IMR-90 (cell line): ENCODE measurements around the gene KLHL40. TPM values are rescaled to one million over a fixed set of nuclear protein-coding genes. Genes with fewer than 3 reads are reported as not detected.

ENCODE experiments used
- ATAC-seq: fragments of 200-7000 bp; cut with Tn5 transposase; 2 replicates; pipeline ENCODE4 v1.9.1; 2020; ENCODE audit warnings: low read depth, mild to moderate bottlenecking, moderate library complexity
- BruUV-seq: library from RNA; stranded (reverse); fragments of 400-500 nt; replicated peaks from 2 replicates; lab custom pipeline; 2021; lab: Mats Ljungman, UMichigan
- CTCF ChIA-PET: fragments of 300-600 bp; formaldehyde crosslinking; extraction: SDS; loops from one replicate; lab custom pipeline; 2021; ENCODE audit warnings: antibody characterized with exemption; lab: Yijun Ruan, JAX
- POLR2A ChIA-PET: fragments of 300-600 bp; sonication (Branson Sonifier 250); formaldehyde crosslinking; loops from one replicate; lab custom pipeline; 2022; ENCODE audit warnings: antibody characterized with exemption; ENCODE audit not compliant: unreplicated experiment; lab: Charles Lee
- DNase-seq: peaks from one replicate; pipeline ENCODE4 v3.0.0; 2013
- H2AFZ ChIP-seq: replicated peaks from 2 replicates; pipeline ENCODE3; 2013; ENCODE audit warnings: low read length, mild to moderate bottlenecking; ENCODE audit not compliant: poor library complexity
- H2AK5ac ChIP-seq: 2 replicates; pipeline ENCODE4 v1.6.1; 2013; ENCODE audit warnings: low read depth, low read length, inconsistent platforms
- H2AK9ac ChIP-seq: replicated peaks from 2 replicates; pipeline ENCODE3; 2013; ENCODE audit warnings: mild to moderate bottlenecking, low read depth, low read length, moderate library complexity; ENCODE audit not compliant: poor library complexity
- H2BK120ac ChIP-seq: 2 replicates; pipeline ENCODE4 v1.6.1; 2013; ENCODE audit warnings: low read depth, low read length, inconsistent platforms
- H2BK15ac ChIP-seq: 3 replicates; pipeline ENCODE4 v1.6.1; 2013; ENCODE audit warnings: low read depth, low read length, inconsistent platforms
- H2BK20ac ChIP-seq: 2 replicates; pipeline ENCODE4 v1.6.1; 2013; ENCODE audit warnings: low read depth, mild to moderate bottlenecking, inconsistent platforms, low read length, moderate library complexity
- H2BK5ac ChIP-seq: 2 replicates; pipeline ENCODE4 v1.6.1; 2013; ENCODE audit warnings: mild to moderate bottlenecking, low read depth, low read length, inconsistent platforms; ENCODE audit not compliant: poor library complexity, severe bottlenecking
- H3K14ac ChIP-seq: replicated peaks from 2 replicates; pipeline ENCODE4 v1.6.1; 2013; ENCODE audit warnings: low read depth, low read length, inconsistent platforms
- H3K18ac ChIP-seq: 2 replicates; pipeline ENCODE4 v1.6.1; 2013; ENCODE audit warnings: low read depth, low read length, control low read depth
- H3K23ac ChIP-seq: 2 replicates; pipeline ENCODE4 v1.6.1; 2013; ENCODE audit warnings: low read depth, low read length, inconsistent platforms
- H3K27ac ChIP-seq: 2 replicates; pipeline ENCODE4 v1.5.1; 2013; ENCODE audit warnings: mild to moderate bottlenecking, control low read depth, low read length; ENCODE audit not compliant: insufficient read depth
- H3K27me3 ChIP-seq: 2 replicates; pipeline ENCODE4 v1.6.1; 2013; ENCODE audit warnings: low read length; ENCODE audit not compliant: control insufficient read depth, insufficient read depth
- H3K36me3 ChIP-seq: 2 replicates; pipeline ENCODE4 v1.6.1; 2013; ENCODE audit warnings: low read length, mixed read lengths; ENCODE audit not compliant: control insufficient read depth, insufficient read depth
- H3K4ac ChIP-seq: 2 replicates; pipeline ENCODE4 v1.6.1; 2013; ENCODE audit warnings: low read depth, low read length, inconsistent platforms
- H3K4me1 ChIP-seq: 2 replicates; pipeline ENCODE4 v1.6.1; 2013; ENCODE audit warnings: low read length, mixed read lengths; ENCODE audit not compliant: control insufficient read depth, insufficient read depth
- H3K4me2 ChIP-seq: 2 replicates; pipeline ENCODE4 v1.6.1; 2013; ENCODE audit warnings: low read depth, mild to moderate bottlenecking, control low read depth, low read length, moderate library complexity
- H3K4me3 ChIP-seq: 2 replicates; pipeline ENCODE4 v1.5.1; 2013; ENCODE audit warnings: low read depth, mild to moderate bottlenecking, control low read depth, low read length, moderate library complexity; ENCODE audit not compliant: insufficient read depth
- H3K56ac ChIP-seq: 2 replicates; pipeline ENCODE4 v1.6.1; 2013; ENCODE audit warnings: low read length, inconsistent platforms; ENCODE audit not compliant: insufficient read depth; ENCODE audit errors: extremely low read depth
- H3K79me1 ChIP-seq, 2 experiments: 2 replicates each; pipeline ENCODE4 v1.6.1; 2013; ENCODE audit warnings: low read length in 2 of 2, inconsistent platforms in 1 of 2, low read depth in 1 of 2
- H3K9ac ChIP-seq: 2 replicates; pipeline ENCODE4 v1.6.1; 2013; ENCODE audit warnings: low read depth, low read length, control low read depth
- H3K9me1 ChIP-seq: 2 replicates; pipeline ENCODE4 v1.6.1; 2013; ENCODE audit warnings: low read length, inconsistent platforms; ENCODE audit not compliant: insufficient read depth
- H3K9me3 ChIP-seq: 2 replicates; pipeline ENCODE4 v1.6.1; 2013; ENCODE audit warnings: low read length; ENCODE audit not compliant: control insufficient read depth, insufficient read depth
- H4K20me1 ChIP-seq: 2 replicates; pipeline ENCODE4 v1.6.1; 2013; ENCODE audit warnings: low read length, inconsistent platforms; ENCODE audit not compliant: insufficient read depth
- H4K5ac ChIP-seq: 2 replicates; pipeline ENCODE4 v1.6.1; 2013; ENCODE audit warnings: mild to moderate bottlenecking, low read depth, low read length, control low read depth
- H4K8ac ChIP-seq, 2 experiments: 2 replicates each; pipeline ENCODE4 v1.6.1; 2013; ENCODE audit warnings: low read depth in 2 of 2, low read length in 2 of 2, control low read depth in 1 of 2, inconsistent platforms in 1 of 2
- H4K91ac ChIP-seq: 2 replicates; pipeline ENCODE4 v1.6.1; 2013; ENCODE audit warnings: low read depth, low read length, inconsistent platforms; ENCODE audit not compliant: insufficient read depth
- BHLHE40 ChIP-seq: fragments of 150-350 bp; IDR thresholded peaks from 2 replicates; pipeline ENCODE4 v1.6.1; 2016; ENCODE audit warnings: mild to moderate bottlenecking, low read depth, low read length
- CEBPB ChIP-seq: IDR thresholded peaks from 2 replicates; pipeline ENCODE4 v1.6.1; 2012; ENCODE audit warnings: low read depth, low read length, improper control_type of control experiment
- CHD1 ChIP-seq: IDR thresholded peaks from 2 replicates; pipeline ENCODE4 v1.6.1; 2012; ENCODE audit warnings: low read depth, low read length, improper control_type of control experiment
- CTCF ChIP-seq: conservative IDR thresholded peaks from 2 replicates; pipeline ENCODE4 v1.5.1; 2012; ENCODE audit warnings: mild to moderate bottlenecking, low read depth, low read length, improper control_type of control experiment
- FOS ChIP-seq: fragments of 150-350 bp; IDR thresholded peaks from 2 replicates; pipeline ENCODE4 v1.6.1; 2016; ENCODE audit warnings: low read depth, low read length
- MAFK ChIP-seq: IDR thresholded peaks from 2 replicates; pipeline ENCODE4 v1.6.1; 2012; ENCODE audit warnings: low read depth, low read length, improper control_type of control experiment
- MAZ ChIP-seq: IDR thresholded peaks from 2 replicates; pipeline ENCODE4 v1.6.1; 2012; ENCODE audit warnings: low read depth, mild to moderate bottlenecking, low read length, improper control_type of control experiment, moderate library complexity, borderline replicate concordance
- MXI1 ChIP-seq: IDR thresholded peaks from 2 replicates; pipeline ENCODE4 v1.6.1; 2012; ENCODE audit warnings: low read depth, mild to moderate bottlenecking, low read length, moderate library complexity, borderline replicate concordance
- NFE2L2 ChIP-seq: fragments of 150-350 bp; IDR thresholded peaks from 2 replicates; pipeline ENCODE4 v1.6.1; 2016; ENCODE audit warnings: low read depth, mild to moderate bottlenecking, low read length
- POLR2A ChIP-seq: IDR thresholded peaks from 2 replicates; pipeline ENCODE4 v1.6.1; 2012; ENCODE audit warnings: mild to moderate bottlenecking, low read depth, low read length
- RAD21 ChIP-seq: IDR thresholded peaks from 2 replicates; pipeline ENCODE4 v1.6.1; 2012; ENCODE audit warnings: low read length, improper control_type of control experiment
- RCOR1 ChIP-seq: IDR thresholded peaks from 2 replicates; pipeline ENCODE4 v1.6.1; 2012; ENCODE audit warnings: mild to moderate bottlenecking, low read length, improper control_type of control experiment; ENCODE audit not compliant: insufficient replicate concordance
- RFX5 ChIP-seq: IDR thresholded peaks from 2 replicates; pipeline ENCODE4 v1.8.0; 2012; ENCODE audit warnings: low read depth, mild to moderate bottlenecking, low read length, moderate library complexity
- SMC3 ChIP-seq: fragments of 150-350 bp; IDR thresholded peaks from 2 replicates; pipeline ENCODE4 v1.6.1; 2016; ENCODE audit warnings: low read depth, mild to moderate bottlenecking, antibody characterized with exemption, low read length, moderate library complexity
- USF2 ChIP-seq: fragments of 150-350 bp; IDR thresholded peaks from 2 replicates; pipeline ENCODE4 v1.6.1; 2017; ENCODE audit warnings: mild to moderate bottlenecking, antibody characterized with exemption, low read length, low read depth
- whole genome bisulfite sequencing, 2 experiments: methylation state at CpG; one replicate each; pipeline versions ENCODE4 v1.1.5 to v1.1.7; 2013; ENCODE audit warnings: missing lambda C conversion rate in 2 of 2; ENCODE audit not compliant: insufficient read length in 1 of 2; ENCODE audit errors: extremely low coverage in 2 of 2; 5-methylcytosine and 5-hydroxymethylcytosine counted together
- dilution Hi-C: fragments of 300-500 bp; cut with HindIII; formaldehyde crosslinking; loops from one replicate; pipeline ENCODE4 v1.14.3; 2018; ENCODE audit warnings: low sequenced_read_pairs; ENCODE audit not compliant: unreplicated experiment
- in situ Hi-C: fragments of 300-500 bp; cut with MboI; formaldehyde crosslinking; loops from 3 replicates; pipeline ENCODE4 v1.14.3; 2019; ENCODE audit warnings: low sequenced_read_pairs, inconsistent platforms, mixed read lengths
- intact Hi-C: fragments of 100-400 bp; cut with micrococcal nuclease; formaldehyde crosslinking; loops from 2 replicates; pipeline ENCODE4 v1.10.0; 2022
- polyA plus RNA-seq, 3 experiments: library from polyadenylated mRNA; depleted of rRNA; stranded (reverse); fragments of >200 nt; gene quantifications; 2 replicates each; pipeline ENCODE4 v1.2.3, GENCODE V29; 2012; ENCODE audit warnings: low replicate concordance in 1 of 3
- total RNA-seq: library from RNA; depleted of rRNA; stranded (reverse); fragments of >200 nt; gene quantifications from 2 replicates; pipeline ENCODE4 v1.2.3, GENCODE V29; 2012

The KLHL40 gene
- total and polyA plus RNA-seq, 2 of the 4 experiments (the other 2 are of a cell fraction) = not detected

- Histone ChIP-seq H3K4me3 (no peak overlapping the region), H4K5ac (no peak overlapping the region), H3K27ac (no peak overlapping the region), H4K20me1 (peaks cover 17% of the 10 kb centered on the region), H3K4ac (no peak overlapping the region), H2BK20ac (no peak overlapping the region), H3K23ac (no peak overlapping the region), H2AFZ (no peak overlapping the region), H3K9ac (no peak overlapping the region), H3K9me1 (peaks cover 14% of the 10 kb centered on the region), H3K36me3 (peaks cover 14% of the 10 kb centered on the region; the same call in 1 of the 2 replicates), H4K91ac (no peak overlapping the region), H2AK5ac (no peak overlapping the region), H3K14ac (no peak overlapping the region), H3K56ac (no peak overlapping the region), H4K8ac (no peak overlapping the region), H2AK9ac (no peak overlapping the region), H3K18ac (no peak overlapping the region), H2BK5ac (no peak overlapping the region), H3K9me3 (no peaks in the 10 kb centered on the region; the same call in 1 of the 2 replicates), H3K4me1 (peaks cover 6% of the 10 kb centered on the region; the same call in 1 of the 2 replicates), H2BK120ac (no peak overlapping the region), H2BK15ac (no peak overlapping the region), H3K27me3 (0 out of 2 replicates have a peak, but pooled peaks cover under 1% of the 10 kb centered on the region), H3K79me1 (peaks cover 0 to 17% of the 10 kb centered on the region in 2 experiments; a peak in 2 of 4 replicates), H3K4me2 (no peak overlapping the region)
- no peak for DNase-seq
- TF ChIP-seq CHD1 = no peak
- no peak for TF ChIP-seq CEBPB
- TF ChIP-seq RCOR1 = no peak
- no peak for TF ChIP-seq MXI1
- no peak for TF ChIP-seq RFX5
- TF ChIP-seq FOS = no peak
- no peak for TF ChIP-seq MAFK
- TF ChIP-seq RAD21 = no peak
- no peak for TF ChIP-seq POLR2A
- TF ChIP-seq MAZ = no peak
- TF ChIP-seq CTCF = no peak
- no peak for TF ChIP-seq USF2
- no peak for TF ChIP-seq BHLHE40
- no peak for TF ChIP-seq SMC3
- no peak for TF ChIP-seq NFE2L2
- ChIA-PET POLR2A (no interaction called here), CTCF (no interaction called here)
- in situ Hi-C loops (no loop called here), dilution Hi-C loops (no loop called here), intact Hi-C loops (no loop called here)
- WGBS, 2 experiments = 80% methylated on average over 9 of the region's 19 CpGs; no CpG with 5 or more reads in 1 of the 2 experiments
- no TSS peak for BruUV-seq
- no peak for ATAC-seq
These were observed 20.9 kb upstream of the KLHL40 start for GRCh38 chr3:42664438-42664803.
